A549 (cell line): ENCODE measurements around the gene OXNAD1.

Experiments
- BHLHE40 ChIP-seq: IDR thresholded peaks from 2 replicates; pipeline ENCODE4 v1.6.1; 2012; ENCODE audit warnings: low read depth, low read length, inconsistent platforms
- CEBPB ChIP-seq, 2 experiments: fragments of >200 bp in 1 of 2; sonication (Bioruptor Twin) in 1 of 2; formaldehyde crosslinking in 1 of 2; IDR thresholded peaks; 2 replicates each; pipeline ENCODE4 v1.6.1; 2012 to 2016
- CTCF ChIP-seq: fragments of >200 bp; sonication (Bioruptor Twin); formaldehyde crosslinking; IDR thresholded peaks from 3 replicates; pipeline ENCODE4 v1.5.1; 2016
- EP300 ChIP-seq, 2 experiments: fragments of >200 bp; sonication (Bioruptor Twin); formaldehyde crosslinking; IDR thresholded peaks; 2 replicates in 1 of 2; 3 replicates in 1 of 2; pipeline ENCODE4 v1.6.1; 2016 to 2017
- MAFK ChIP-seq: fragments of 450-650 bp; IDR thresholded peaks from 2 replicates; pipeline ENCODE4 v1.6.1; 2014; ENCODE audit not compliant: partially characterized antibody
- PBX3 ChIP-seq: IDR thresholded peaks from 2 replicates; pipeline ENCODE4 v1.6.1; 2012
- POLR2A ChIP-seq: IDR thresholded peaks from 2 replicates; pipeline ENCODE4 v1.6.1; 2012; ENCODE audit warnings: mild to moderate bottlenecking, low read length
- POLR2AphosphoS2 ChIP-seq: conservative IDR thresholded peaks from 2 replicates; pipeline ENCODE4 v1.6.1; 2012; ENCODE audit warnings: low read length, improper control_type of control experiment, inconsistent platforms
- RCOR1 ChIP-seq: fragments of 150-350 bp; IDR thresholded peaks from 2 replicates; pipeline ENCODE4 v1.6.1; 2014; ENCODE audit warnings: antibody characterized with exemption, low read length, low read depth
- SMC3 ChIP-seq: fragments of >200 bp; sonication (Bioruptor Twin); formaldehyde crosslinking; IDR thresholded peaks from 3 replicates; pipeline ENCODE4 v1.6.1; 2018; ENCODE audit warnings: inconsistent platforms
- ZFP36 ChIP-seq: fragments of 450-650 bp; IDR thresholded peaks from 2 replicates; pipeline ENCODE4 v1.6.1; 2014; ENCODE audit warnings: borderline replicate concordance; ENCODE audit not compliant: partially characterized antibody
- ZSCAN20 ChIP-seq: fragments of 250-450 bp; sonication (Bioruptor Pico); IDR thresholded peaks from 2 replicates; pipeline ENCODE4 v1.8.0; 2022; ENCODE audit warnings: mild to moderate bottlenecking, moderate library complexity

- TF ChIP-seq EP300 (IDR thresholded peaks at IDR 0.05) (no peak), PBX3 (no peak), POLR2A (no peak), BHLHE40 (no peak), CTCF (no peak), RCOR1 (no peak), ZSCAN20 (CRISPR knock-in tag) (no peak), MAFK (no peak), SMC3 (no peak), CEBPB (IDR thresholded peaks at IDR 0.05) (no peak), ZFP36 (no peak), POLR2AphosphoS2 (no peak)
Measured at GRCh38 chr3:16297997-16298885, 33.2 kb downstream of the OXNAD1 start.
